Heart right ventricle (tissue), 16 donors: ENCODE measurements around the gene SSX2IP. TPM values are rescaled to one million over a fixed set of nuclear protein-coding genes. Genes with fewer than 3 reads are reported as not detected.

Experiments
- ATAC-seq, 8 donors: fragments of 200-7000 bp; cut with Tn5 transposase; one replicate each; pipeline ENCODE4 v1.9.1; 2020; ENCODE audit warnings: mild to moderate bottlenecking in 8 of 8, moderate library complexity in 8 of 8, moderate number of reproducible peaks in 1 of 8
- DNase-seq, 2 donors: peaks; one replicate each; pipeline ENCODE4 v3.0.0-alpha.2; 2020
- H3K27ac ChIP-seq, 10 donors: fragments of 200-600 bp; sonication (generic) in 2 of 10; one replicate each; pipeline versions ENCODE4 v1.5.0 to v1.8.0; 2020 to 2022; ENCODE audit warnings: mild to moderate bottlenecking in 3 of 10
- H3K27me3 ChIP-seq, 7 donors: fragments of 200-600 bp; one replicate each; pipeline ENCODE4 v1.8.0; 2021 to 2022; ENCODE audit warnings: mild to moderate bottlenecking in 2 of 7
- H3K36me3 ChIP-seq, 9 donors: fragments of 200-600 bp; sonication (generic) in 1 of 9; one replicate each; pipeline versions ENCODE4 v1.5.0 to v1.8.0; 2020 to 2022; ENCODE audit warnings: mild to moderate bottlenecking in 2 of 9
- H3K4me1 ChIP-seq, 9 donors: fragments of 200-600 bp; sonication (generic) in 1 of 9; one replicate each; pipeline versions ENCODE4 v1.5.0 to v1.8.0; 2020 to 2022; ENCODE audit warnings: mild to moderate bottlenecking in 4 of 9
- H3K4me3 ChIP-seq, 10 donors: fragments of 200-600 bp; sonication (generic) in 2 of 10; one replicate each; pipeline versions ENCODE4 v1.5.0 to v1.8.0; 2020 to 2022; ENCODE audit warnings: mild to moderate bottlenecking in 7 of 10, moderate library complexity in 2 of 10
- H3K9me3 ChIP-seq, 11 donors: fragments of 200-600 bp in 10 of 11; sonication (generic) in 2 of 11; one replicate each; pipeline versions ENCODE4 v1.5.0 to v1.8.0; 2013 to 2022; ENCODE audit warnings: mild to moderate bottlenecking in 2 of 11, control low read depth in 1 of 11, moderate library complexity in 1 of 11
- WGBS, 2 donors: extraction: QIAGEN DNeasy Blood & Tissue Kit; methylation state at CpG; one replicate each; pipeline ENCODE4 v1.1.7; 2013; ENCODE audit warnings: inconsistent platforms in 1 of 2; 5-methylcytosine and 5-hydroxymethylcytosine counted together
- intact Hi-C, 10 donors: fragments of 100-400 bp; cut with DNase I; formaldehyde crosslinking; loops; one replicate each; pipeline versions ENCODE4 v1.11.1 to v1.14.2; 2022
- long read RNA-seq, 3 donors: library from polyadenylated mRNA; unstranded; transcript quantifications; one replicate each; pipeline ENCODE4 v2.0.0, GENCODE V29; 2020 to 2021
- polyA plus RNA-seq, 2 donors: library from polyadenylated mRNA; stranded (reverse); fragments of 200-250 nt; gene quantifications; one replicate each; pipeline ENCODE4 v1.2.3, GENCODE V29; 2013
- total RNA-seq, 10 donors: library from RNA; stranded (reverse); fragmentation: NEBNext Ultra II Directional in 3 of 10; extraction: Animal tissue kit (Norgen Biotek cat#: 25700) in 3 of 10; gene quantifications; one replicate each; pipeline versions ENCODE4 v1.2.1 to v1.2.4, GENCODE V29; 2021 to 2023
- TF ChIP-seq, protein P1 (sequence below), 9 donors: fragments of 200-600 bp; sonication (generic) in 2 of 9; IDR thresholded peaks; one replicate each; pipeline versions ENCODE4 v1.5.0 to v1.8.0; 2021 to 2022; ENCODE audit warnings: antibody characterized with exemption in 9 of 9, mild to moderate bottlenecking in 5 of 9, moderate library complexity in 1 of 9
- donor health status: Arrhythmogenic right ventricular cardiomyopathy.
- donor health status: ischemic (EF 13 %, LVEDD 7.1; RV severe dilation, severe dysfunction).
- donor health status: healthy with polysubstance abuse.
- donor health status: DM: no; HTN: yes; CAD: no.
- donor health status: DM: no; HTN: no; CAD: no.
- donor health status: ischemic (EF 25% LVEDD 6.9; RV normal size, moderate dysfunction).
- donor health status: ischemic (EF 25% LVEDD 5.7; RV mildly dilated, moderate dysfunction).
- donor health status: healthy.
- donor health status: DM: yes; HTN: yes; CAD: no.
- donor health status: Ischemic cardiomyopathy.
- donor health status: ischemic (EF 35%, LVEDD 5.7; RV mildly dilated, moderate dysfunction).
- donor health status: nonischemic (EF 11% LVEDD 7.7; RV severe dilation, severe dysfunction).
- donor health status: DM: yes; HTN: yes; CAD: no.
- donor health status: PGD.
- donor health status: ischemic (EF 29% LVEDD 5.4; RV normal size, mild dysfunction).
- donor health status: nonischemic (EF 23%, LVEDD 6.1; RV moderate dilation, normal function).

The SSX2IP gene, protein sequence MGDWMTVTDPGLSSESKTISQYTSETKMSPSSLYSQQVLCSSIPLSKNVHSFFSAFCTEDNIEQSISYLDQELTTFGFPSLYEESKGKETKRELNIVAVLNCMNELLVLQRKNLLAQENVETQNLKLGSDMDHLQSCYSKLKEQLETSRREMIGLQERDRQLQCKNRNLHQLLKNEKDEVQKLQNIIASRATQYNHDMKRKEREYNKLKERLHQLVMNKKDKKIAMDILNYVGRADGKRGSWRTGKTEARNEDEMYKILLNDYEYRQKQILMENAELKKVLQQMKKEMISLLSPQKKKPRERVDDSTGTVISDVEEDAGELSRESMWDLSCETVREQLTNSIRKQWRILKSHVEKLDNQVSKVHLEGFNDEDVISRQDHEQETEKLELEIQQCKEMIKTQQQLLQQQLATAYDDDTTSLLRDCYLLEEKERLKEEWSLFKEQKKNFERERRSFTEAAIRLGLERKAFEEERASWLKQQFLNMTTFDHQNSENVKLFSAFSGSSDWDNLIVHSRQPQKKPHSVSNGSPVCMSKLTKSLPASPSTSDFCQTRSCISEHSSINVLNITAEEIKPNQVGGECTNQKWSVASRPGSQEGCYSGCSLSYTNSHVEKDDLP
- total RNA-seq (10 to 100 TPM in 8 of 10 donors, 1 to 10 TPM in 2; 6.3 to 14.9 (median 11.2) TPM), polyA plus RNA-seq (1 to 10 TPM; 2.9 to 4.3 TPM)
- long read RNA-seq, donor 1, full-length matches to known transcripts: 12 of 33 reads
- long read RNA-seq, donor 1, partial matches to known transcripts: 1 of 33 reads
- long read RNA-seq, donor 1, other reads (novel, unspliced or antisense): 20 of 33 reads
- long read RNA-seq, donor 2, full-length matches to known transcripts: 6 of 17 reads
- long read RNA-seq, donor 2, partial matches to known transcripts: 0 of 17 reads
- long read RNA-seq, donor 2, other reads (novel, unspliced or antisense): 11 of 17 reads
- long read RNA-seq, donor 3, full-length matches to known transcripts: 3 of 10 reads
- long read RNA-seq, donor 3, partial matches to known transcripts: 0 of 10 reads
- long read RNA-seq, donor 3, other reads (novel, unspliced or antisense): 7 of 10 reads

DNA sequence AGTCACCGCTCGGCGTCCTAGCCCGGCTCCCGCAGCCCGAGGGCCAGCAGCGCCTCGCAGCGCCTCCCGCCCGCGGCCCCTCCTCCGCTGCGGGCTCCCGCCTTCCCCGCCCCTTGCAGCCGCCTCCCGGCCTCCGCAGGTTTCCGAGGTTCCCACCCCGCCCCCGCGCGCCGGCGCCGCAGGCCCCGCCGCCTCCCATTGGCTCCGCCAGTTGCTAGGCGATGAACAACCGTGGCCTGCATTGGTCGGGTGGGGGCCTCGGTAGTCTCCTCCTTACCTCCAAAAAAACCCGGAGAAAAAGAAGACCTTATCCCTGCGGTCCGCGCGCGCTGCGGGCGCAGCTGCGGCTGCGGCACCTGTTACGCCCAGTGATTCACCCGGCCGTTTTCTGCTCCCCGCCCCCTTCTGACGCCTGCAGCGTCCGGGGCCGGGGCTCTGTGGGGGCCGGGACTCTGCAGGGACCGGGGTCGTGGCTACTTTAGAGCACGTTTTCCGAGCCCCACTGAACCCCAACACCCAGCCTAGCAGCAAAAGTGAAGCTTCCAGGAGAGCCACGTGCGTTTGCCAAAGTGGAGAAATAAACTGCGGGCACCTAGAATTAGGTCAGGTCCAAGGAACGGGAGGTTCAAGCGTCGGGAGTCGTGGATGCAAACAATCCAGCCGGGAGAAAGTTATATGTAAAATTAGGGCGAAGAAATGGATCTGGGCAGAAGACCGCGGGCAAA is at the start of gene SSX2IP:
Gene SSX2IP (minus strand): TSS at position 65 of the 725 bp plus-strand sequence. CDS start 19,242 bp downstream, outside the sequence.
- Histone ChIP-seq H3K27ac (peak within 1 kb of the TSS in 9 of 10 donors; percentile 73 to 87 (median 82)), H3K9me3 (no peaks in the 10 kb centered on the region), H3K36me3 (no peaks in the 10 kb centered on the region), H3K27me3 (no peaks in the 10 kb centered on the region), H3K4me1 (peaks cover 0 to 38% (median 12%) of the 10 kb centered on the region in 9 donors), H3K4me3 (peak within 1 kb of the TSS; percentile 52 to 96 (median 84))
- intact Hi-C loops: loop anchor here in 1 of 10 donors (10.0 kb wide), 1 partner anchor 66 kb away; no protein-coding TSS in a partner anchor
- DNase-seq: peak; percentile 98 to 99
- WGBS, 2 donors: 1% methylated on average over 64 to 68 of the region's 68 CpGs
- TF ChIP-seq, protein P1, sequence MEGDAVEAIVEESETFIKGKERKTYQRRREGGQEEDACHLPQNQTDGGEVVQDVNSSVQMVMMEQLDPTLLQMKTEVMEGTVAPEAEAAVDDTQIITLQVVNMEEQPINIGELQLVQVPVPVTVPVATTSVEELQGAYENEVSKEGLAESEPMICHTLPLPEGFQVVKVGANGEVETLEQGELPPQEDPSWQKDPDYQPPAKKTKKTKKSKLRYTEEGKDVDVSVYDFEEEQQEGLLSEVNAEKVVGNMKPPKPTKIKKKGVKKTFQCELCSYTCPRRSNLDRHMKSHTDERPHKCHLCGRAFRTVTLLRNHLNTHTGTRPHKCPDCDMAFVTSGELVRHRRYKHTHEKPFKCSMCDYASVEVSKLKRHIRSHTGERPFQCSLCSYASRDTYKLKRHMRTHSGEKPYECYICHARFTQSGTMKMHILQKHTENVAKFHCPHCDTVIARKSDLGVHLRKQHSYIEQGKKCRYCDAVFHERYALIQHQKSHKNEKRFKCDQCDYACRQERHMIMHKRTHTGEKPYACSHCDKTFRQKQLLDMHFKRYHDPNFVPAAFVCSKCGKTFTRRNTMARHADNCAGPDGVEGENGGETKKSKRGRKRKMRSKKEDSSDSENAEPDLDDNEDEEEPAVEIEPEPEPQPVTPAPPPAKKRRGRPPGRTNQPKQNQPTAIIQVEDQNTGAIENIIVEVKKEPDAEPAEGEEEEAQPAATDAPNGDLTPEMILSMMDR (IDR thresholded peaks at IDR 0.05): no peak
- ATAC-seq: peak; percentile 98 to 99 (median 99)

DNA sequence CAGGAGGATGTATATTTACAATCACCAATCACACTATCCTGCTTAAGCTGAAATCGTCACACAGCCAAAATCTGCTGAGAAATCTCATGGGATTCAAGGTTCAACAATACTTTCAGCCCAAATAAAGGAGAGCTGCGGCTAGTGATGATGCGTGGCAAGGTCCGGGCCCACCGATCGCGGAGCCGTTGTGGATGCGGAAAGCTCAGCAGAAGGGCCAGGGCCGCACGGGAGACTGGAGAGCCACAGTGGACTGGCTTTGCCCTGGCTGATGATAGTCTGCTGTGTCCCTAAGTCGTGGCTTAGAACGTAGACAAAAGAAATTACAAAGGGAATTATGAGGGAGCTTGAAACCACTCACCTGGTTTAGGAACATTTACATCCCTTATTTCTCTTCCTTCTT is 48.0 kb upstream of the SSX2IP start:
- H3K27ac ChIP-seq: no peak overlapping the region
- ATAC-seq: no peak
- no peak for DNase-seq
- TF ChIP-seq, protein P1 (IDR thresholded peaks at IDR 0.05): no peak
- H3K9me3 ChIP-seq: no peaks in the 10 kb centered on the region
- 94 to 95% methylated on average over 13 of the region's 13 CpGs for WGBS, 2 donors
- no peaks in the 10 kb centered on the region for H3K36me3 ChIP-seq
- H3K4me3 ChIP-seq: no peak overlapping the region
- H3K27me3 ChIP-seq: peaks cover 0 to 19% (median 4%) of the 10 kb centered on the region in 7 donors
- intact Hi-C loops: loop anchor here in 1 of 10 donors (5.0 kb wide), 1 partner anchor 1106 kb away; no protein-coding TSS in a partner anchor
- H3K4me1 ChIP-seq: no peaks in the 10 kb centered on the region

DNA sequence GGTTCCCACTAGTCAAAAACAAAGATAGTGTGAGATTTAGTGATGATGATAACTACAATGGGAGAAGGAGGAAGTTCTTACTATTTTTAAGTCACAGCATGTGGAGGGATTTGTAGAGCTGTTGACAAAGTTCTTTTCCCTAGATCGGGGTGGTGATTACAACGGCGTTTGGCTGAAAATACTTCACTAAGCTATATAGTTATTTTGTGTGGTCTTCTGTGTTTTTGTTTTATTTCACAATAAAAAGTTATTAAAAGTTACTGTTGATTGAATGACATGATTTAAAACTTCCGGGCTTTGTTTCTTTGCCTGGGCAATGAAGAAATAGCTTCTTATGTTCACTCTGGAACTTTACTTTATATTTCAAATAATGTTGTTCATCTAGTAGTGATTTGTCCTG is 47.3 kb upstream of the SSX2IP start:
- Histone ChIP-seq H3K27ac (no peak overlapping the region), H3K9me3 (no peaks in the 10 kb centered on the region), H3K4me1 (no peaks in the 10 kb centered on the region), H3K27me3 (peaks cover 0 to 21% (median 4%) of the 10 kb centered on the region in 7 donors), H3K4me3 (no peak overlapping the region), H3K36me3 (no peaks in the 10 kb centered on the region)
- WGBS, 2 donors: 47 to 67% methylated on average over 4 of the region's 4 CpGs
- intact Hi-C loops: loop anchor here in 1 of 10 donors (5.0 kb wide), 1 partner anchor 1105 kb away; no protein-coding TSS in a partner anchor
- TF ChIP-seq, protein P1 (IDR thresholded peaks at IDR 0.05): no peak
- ATAC-seq (no peak), DNase-seq (no peak)
